Measurements from ENCODE around the gene TMEM126A.

DNA sequence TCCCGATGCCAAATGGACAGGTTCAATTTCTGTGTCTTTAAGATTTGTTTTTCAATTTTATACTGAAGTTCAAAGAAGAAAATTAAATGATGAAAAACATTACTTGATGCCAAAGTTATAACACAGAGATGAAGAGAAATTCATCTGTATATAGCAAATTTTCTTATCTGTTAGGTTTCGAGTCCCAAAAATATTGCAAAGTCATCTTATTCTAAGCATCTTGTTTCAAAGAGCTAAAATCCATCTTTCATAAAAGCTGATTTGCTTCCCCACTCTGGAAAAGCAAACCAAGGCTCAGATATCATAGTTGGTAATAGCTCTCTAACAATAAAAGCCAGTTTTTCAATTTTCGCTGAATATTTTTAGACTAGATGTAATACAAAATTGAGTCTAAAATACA, 57.2 kb downstream of the TMEM126A start:
- TF ChIP-seq HNRNPH1 (optimal IDR thresholded peaks at IDR 0.05; ENCODE audit: low read depth, low read length) = no peak
- no peak for TF ChIP-seq ZNF678 (CRISPR knock-in tag; IDR thresholded peaks at IDR 0.05)
- TF ChIP-seq ARNTL (CRISPR knock-in tag; IDR thresholded peaks at IDR 0.05) = no peak
- TF ChIP-seq CTCF (CRISPR knock-in tag; IDR thresholded peaks at IDR 0.05) = no peak

Measured in HepG2 (cell line).